ENCODE results near the gene NES.

Gene NES

GRCh38 chr1:156704930-156705320 is 27.7 kb upstream of the NES start:
- no peak for DNase-seq (ENCODE audit: low read depth)

GRCh38 chr1:156704166-156704711 is 27.0 kb upstream of the NES start:
- DNase-seq (ENCODE audit: low read depth): no peak

DNA sequence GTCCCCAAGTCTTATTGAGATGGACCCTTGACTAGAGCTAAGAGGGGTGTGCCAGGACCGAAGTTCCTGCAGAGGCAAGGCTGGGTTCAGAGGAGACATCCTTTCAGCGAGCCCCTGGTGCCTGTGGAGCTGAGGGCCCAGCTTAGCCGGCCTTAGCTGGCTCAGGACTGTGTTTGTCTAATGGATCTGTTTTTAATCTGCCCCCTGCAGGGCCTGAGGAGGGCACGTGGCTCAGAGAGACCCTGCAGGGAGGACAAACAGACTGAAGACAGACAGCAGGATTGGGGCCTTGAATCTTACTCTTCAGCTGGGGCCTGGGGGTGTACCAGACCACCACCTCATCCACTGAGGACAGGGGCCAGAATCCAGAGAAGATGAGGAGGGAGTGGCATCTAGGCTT is 26.5 kb upstream of the NES start:
- no peak for DNase-seq (ENCODE audit: low read depth)

DNA sequence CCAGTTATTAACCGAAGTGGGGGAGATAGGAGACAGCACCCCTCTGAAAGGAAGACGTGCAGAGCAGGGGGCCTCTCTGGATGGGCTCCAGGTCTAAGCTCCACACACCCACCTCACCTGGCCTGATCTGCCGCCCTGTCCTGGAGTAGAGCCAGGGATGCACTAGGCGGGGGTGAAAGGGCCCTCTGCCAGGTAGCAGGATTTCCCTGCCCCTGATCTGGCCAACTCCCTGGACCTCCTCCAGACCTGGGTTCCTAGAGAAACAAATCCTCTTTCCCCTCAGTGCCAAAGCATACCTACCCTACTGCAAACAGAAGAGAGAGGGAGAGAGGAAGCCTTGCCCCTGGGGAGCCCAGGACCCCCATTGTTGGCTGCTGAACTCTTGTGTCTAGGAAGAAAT is 26.1 kb upstream of the NES start:
- no peak for DNase-seq (ENCODE audit: low read depth)

- DNase-seq (ENCODE audit: low read depth): no peak
Observed at GRCh38 chr1:156700736-156701531, 23.7 kb upstream of the NES start.

- no peak for DNase-seq (ENCODE audit: low read depth)
Observed at GRCh38 chr1:156698995-156699394, 21.8 kb upstream of the NES start.

GRCh38 chr1:156697481-156697880 is 20.3 kb upstream of the NES start:
- DNase-seq (ENCODE audit: low read depth): no peak

- no peak for DNase-seq (ENCODE audit: low read depth)
Observed at GRCh38 chr1:156696755-156697154, 19.5 kb upstream of the NES start.

- DNase-seq (ENCODE audit: low read depth): no peak
Observed at GRCh38 chr1:156694690-156694962, 17.4 kb upstream of the NES start.

GRCh38 chr1:156693848-156694689 is 16.9 kb upstream of the NES start:
- DNase-seq (ENCODE audit: low read depth): no peak

DNA sequence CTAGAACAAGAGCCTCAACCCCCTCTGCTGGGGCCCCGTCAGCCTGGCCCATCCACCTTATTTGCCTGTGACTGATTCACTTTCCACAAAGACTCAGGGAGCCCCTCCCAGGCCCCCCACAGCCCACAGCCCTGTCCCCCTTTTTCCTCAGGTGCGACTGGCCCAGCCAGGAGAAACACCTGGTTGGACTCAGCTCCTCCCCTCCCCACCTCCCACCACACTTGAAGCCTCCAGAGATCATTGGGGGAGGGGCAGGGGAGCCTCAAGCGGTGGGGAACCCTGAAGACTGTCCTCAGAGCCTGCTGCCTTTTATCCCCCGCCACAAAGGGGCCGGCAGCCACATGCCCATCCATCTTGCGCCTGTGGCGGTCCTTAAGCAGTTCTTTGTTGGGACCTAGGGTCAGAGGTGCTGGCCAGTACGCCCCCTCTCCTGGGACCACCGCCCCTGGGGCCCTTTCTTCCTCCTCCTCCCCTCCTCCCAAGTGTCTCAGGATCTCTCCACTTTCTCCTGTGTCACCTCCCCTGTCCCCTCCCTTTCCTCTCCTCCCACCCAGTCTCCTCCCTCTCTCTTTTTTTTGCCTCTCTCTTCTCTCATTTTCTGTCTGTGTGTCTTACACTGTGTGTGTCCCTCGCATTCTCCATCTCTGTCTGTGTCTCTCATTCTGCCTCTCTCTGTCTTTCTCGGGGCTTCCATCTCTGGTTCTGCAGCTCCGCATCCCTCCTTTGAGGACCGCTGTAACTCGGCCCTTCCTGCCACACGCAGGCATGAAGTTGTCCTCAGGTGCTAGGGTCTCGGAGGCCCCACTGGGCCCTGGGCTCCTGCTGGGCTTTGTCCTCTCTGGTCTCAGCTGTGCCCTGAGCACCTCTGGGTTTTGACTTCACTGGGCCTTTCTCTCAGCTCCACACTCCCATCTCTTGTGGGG is 16.0 kb upstream of the NES start:
- no peak for DNase-seq (ENCODE audit: low read depth)

DNA sequence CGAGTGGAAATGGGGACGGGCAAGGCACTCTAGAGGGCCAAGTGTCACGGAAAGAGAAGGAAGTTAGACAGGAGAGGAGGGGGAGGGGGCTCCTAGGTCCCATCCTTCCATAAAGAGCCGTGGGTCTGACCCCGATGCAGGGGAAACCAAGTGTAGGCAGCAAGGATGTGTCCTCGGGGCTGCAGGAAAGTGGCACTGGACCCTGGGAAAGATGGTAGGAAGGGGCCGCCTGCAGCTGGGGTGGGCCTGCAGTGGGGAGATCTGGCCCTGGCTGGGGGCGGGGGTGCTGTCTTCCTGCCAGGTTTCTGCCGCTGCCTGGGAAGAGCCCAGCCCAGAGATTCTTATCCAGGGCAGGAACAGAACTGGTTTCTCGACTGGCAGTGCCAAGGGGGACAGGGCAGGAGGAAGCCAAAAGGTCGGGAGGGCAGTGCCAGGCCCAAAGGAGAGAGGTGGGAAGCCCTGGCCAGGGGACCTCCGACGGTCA is 15.3 kb upstream of the NES start:
- DNase-seq (ENCODE audit: low read depth): no peak

- DNase-seq (ENCODE audit: low read depth): no peak
Observed at GRCh38 chr1:156691665-156692440, 14.6 kb upstream of the NES start.

- DNase-seq (ENCODE audit: low read depth): no peak
Observed at GRCh38 chr1:156691191-156691590, 14.0 kb upstream of the NES start.

DNA sequence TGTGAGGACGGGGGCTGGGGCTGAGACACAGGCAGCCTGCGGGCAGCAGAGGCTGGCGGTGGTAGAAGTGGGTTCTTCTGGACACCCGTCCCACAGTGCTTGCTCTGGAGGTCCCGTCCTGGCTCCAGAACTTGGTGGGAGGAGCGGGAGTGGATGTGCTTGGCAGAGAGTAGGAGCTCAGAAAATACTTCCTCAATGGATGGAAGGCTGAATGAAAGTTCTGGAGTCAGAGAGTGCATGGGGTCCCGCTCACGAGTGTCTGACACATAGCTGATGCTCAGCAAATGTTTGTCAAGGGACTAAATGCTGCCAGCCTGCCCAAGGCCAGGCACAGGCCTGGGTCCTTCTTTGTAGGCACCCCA is 13.4 kb upstream of the NES start:
- no peak for DNase-seq (ENCODE audit: low read depth)

DNA sequence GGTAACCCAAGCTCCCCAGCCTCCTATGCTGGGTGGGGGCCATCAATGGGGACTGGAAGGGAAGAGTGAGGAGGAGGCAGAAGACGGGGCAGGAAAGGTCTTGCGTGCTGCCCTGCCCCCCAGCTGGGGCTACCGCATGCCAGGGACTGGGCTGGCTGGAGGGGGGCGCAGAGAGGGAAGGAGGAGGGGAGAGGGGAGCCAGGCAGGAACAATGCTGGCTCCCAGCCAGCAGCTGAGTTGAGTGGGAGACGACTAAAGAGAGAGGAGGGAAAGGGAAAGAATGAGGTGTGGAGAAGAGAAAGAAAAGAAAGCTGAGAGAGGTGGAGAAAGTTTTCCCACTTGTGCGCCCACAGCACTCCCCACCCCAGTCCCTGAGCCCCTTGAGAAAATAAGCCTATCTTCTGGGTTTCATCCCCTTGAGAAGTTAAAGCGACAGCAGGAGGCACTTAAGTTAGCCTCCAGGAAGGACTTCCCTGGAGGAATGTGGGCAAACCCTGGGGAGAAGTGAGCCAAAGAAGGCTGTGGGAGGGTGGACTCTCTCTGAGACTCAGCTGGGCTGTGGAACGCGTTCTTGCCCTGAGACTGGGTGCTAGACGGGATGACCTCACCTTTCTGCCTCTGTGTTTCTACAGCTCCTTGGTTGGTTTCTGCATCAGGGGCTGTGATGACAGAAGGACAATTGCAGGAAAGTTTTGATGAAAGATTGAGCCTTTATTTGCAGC is 12.9 kb upstream of the NES start:
- no peak for DNase-seq (ENCODE audit: low read depth)

- DNase-seq (ENCODE audit: low read depth): peak; percentile 66
Observed at GRCh38 chr1:156689035-156689952, 12.1 kb upstream of the NES start.

- no peak for DNase-seq (ENCODE audit: low read depth)
Observed at GRCh38 chr1:156684227-156684782, 7.1 kb upstream of the NES start.

Data from T follicular helper cell (primary cell).